Caki2 (cell line): Measurements from ENCODE around the gene PALS2. TPM values are rescaled to one million over a fixed set of nuclear protein-coding genes. Genes with fewer than 3 reads are reported as not detected.

Source experiments
- total RNA-seq: library from RNA; depleted of rRNA; stranded (reverse); fragments of >200 nt; shearing (Covaris generic); gene quantifications from 2 replicates; pipeline ENCODE4 v1.2.3, GENCODE V29; 2014; ENCODE audit warnings: low replicate concordance; rRNA removed

PALS2 gene
- total RNA-seq, 1 experiment from 2014 or later: 58.6 TPM

Other genes with a start within 250 kb of the PALS2 start
- gene GSDME, start 184.0 kb downstream of the PALS2 start, total RNA-seq: 25.0 and 25.5 TPM in 2 replicates